Activated naive CD8-positive, alpha-beta T cell treated with anti-CD3 and anti-CD28 coated beads, Interleukin-2, amount 50 U/mL, for 24 hours (primary cell): ENCODE results near the gene OPN1MW2.
"Not testable (repeated sequence)": the region's sequence is repeated elsewhere in the genome, so short reads cannot be mapped to it uniquely, and the experiment has no call there.

Experiments used
- ATAC-seq: fragments of 150-1000 bp; cut with Tn5 transposase; one replicate; pipeline ENCODE4 v1.10.0; 2021
- DNase-seq: peaks from one replicate; pipeline ENCODE4 v3.0.0; 2021
- H3K27ac Mint-ChIP-seq: one replicate; pipeline ENCODE4 v1.8.0; 2021; ENCODE audit warnings: mild to moderate bottlenecking, mixed read lengths
- H3K27me3 Mint-ChIP-seq: one replicate; pipeline ENCODE4 v1.8.0; 2021; ENCODE audit warnings: mixed read lengths
- H3K36me3 Mint-ChIP-seq: one replicate; pipeline ENCODE4 v1.8.0; 2021; ENCODE audit warnings: low read depth, mixed read lengths
- H3K4me1 Mint-ChIP-seq: one replicate; pipeline ENCODE4 v1.8.0; 2021; ENCODE audit warnings: mixed read lengths
- H3K4me3 Mint-ChIP-seq: one replicate; pipeline ENCODE4 v1.8.0; 2021; ENCODE audit warnings: mild to moderate bottlenecking, moderate library complexity, mixed read lengths
- H3K9me3 Mint-ChIP-seq: one replicate; pipeline ENCODE4 v1.8.0; 2021; ENCODE audit warnings: mixed read lengths

Gene OPN1MW2

GRCh38 chrX:154238939-154239559 lies 19.5 kb downstream of the OPN1MW2 start:
- H3K4me1 Mint-ChIP-seq, H3K9me3 Mint-ChIP-seq, DNase-seq, H3K4me3 Mint-ChIP-seq, H3K36me3 Mint-ChIP-seq, ATAC-seq, H3K27me3 Mint-ChIP-seq, H3K27ac Mint-ChIP-seq: not testable (repeated sequence)

DNA sequence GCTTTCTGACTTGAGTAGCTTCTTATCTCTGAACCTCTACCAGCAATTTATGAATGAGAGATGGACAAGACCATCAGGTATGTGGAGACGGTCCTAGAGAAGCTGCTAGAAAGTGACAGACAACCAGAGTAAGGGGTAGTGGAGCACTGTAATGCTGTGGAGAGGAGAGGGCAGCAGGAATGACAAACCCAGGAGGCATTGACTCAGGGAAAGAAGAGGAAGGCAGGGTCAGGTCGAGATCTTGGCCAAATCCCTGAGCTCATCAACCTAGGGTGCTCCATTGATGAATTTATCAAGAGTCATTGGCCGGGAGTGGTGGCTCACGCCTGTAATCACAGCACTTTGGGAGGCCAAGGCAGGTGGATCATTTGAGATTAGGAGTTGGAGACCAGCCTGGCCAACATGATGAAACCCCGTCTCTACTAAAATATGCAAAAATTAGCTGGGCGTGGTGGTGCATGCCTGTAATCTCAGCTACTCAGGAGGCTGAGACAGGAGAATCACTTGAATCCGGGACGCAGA lies 20.5 kb downstream of the OPN1MW2 start:
- H3K27ac Mint-ChIP-seq, H3K9me3 Mint-ChIP-seq, DNase-seq, H3K27me3 Mint-ChIP-seq, H3K36me3 Mint-ChIP-seq, ATAC-seq, H3K4me3 Mint-ChIP-seq, H3K4me1 Mint-ChIP-seq: not testable (repeated sequence)

DNA sequence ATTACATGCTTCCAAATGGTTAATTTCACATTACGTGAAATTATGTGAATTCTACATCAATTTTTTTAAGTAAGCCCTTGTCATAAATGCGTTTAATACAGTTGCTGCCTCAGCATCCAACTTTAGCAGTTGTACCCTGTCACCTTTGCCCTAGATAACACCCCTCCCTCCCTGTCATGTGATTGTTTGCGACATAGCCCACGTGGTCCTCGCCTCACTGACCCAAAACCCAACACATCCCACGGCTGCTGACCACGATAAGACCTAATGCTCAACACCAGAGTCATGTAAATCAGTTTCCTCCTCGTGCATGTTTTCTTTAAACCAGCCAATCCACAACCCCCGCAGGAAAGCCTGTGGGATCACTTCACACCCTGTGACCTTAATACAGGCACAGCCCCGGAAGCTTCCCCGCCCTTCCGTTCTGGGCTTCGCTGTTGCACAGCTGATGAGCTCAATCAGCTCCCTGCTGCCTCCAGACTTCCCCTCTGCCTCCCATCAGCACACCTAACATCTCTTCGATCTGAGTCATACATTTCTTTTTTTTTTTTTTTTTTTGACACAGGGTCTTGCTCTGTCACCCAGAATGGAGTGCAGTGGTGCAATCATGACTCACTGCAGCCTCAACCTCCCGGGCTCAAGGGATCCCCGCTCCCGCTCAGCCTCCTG lies 28.0 kb downstream of the OPN1MW2 start:
- not testable (repeated sequence) for H3K4me3 Mint-ChIP-seq, DNase-seq, H3K4me1 Mint-ChIP-seq, H3K27me3 Mint-ChIP-seq, H3K36me3 Mint-ChIP-seq, H3K27ac Mint-ChIP-seq, H3K9me3 Mint-ChIP-seq
- ATAC-seq = peak; percentile 98

DNA sequence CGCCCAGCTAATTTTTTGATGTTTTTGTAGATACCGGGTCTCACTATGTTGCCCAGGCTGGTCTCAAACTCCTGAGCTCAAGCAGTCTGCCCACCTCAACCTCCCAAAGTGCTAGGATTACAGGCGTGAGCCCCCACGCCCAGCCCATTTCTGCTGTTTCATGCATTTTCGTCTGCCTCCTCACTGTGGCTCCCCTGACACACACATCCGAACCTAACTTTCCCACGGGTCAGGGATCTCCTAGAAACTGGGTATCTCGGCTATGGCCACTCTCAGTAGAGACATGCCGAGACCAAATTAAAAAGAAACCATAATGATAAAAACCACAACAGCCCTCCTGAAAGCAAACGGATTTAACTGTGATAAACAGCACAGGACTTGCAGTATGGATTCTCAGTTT lies 28.5 kb downstream of the OPN1MW2 start:
- not testable (repeated sequence) for H3K4me1 Mint-ChIP-seq, DNase-seq, H3K9me3 Mint-ChIP-seq, H3K36me3 Mint-ChIP-seq, H3K4me3 Mint-ChIP-seq, ATAC-seq, H3K27ac Mint-ChIP-seq, H3K27me3 Mint-ChIP-seq

DNA sequence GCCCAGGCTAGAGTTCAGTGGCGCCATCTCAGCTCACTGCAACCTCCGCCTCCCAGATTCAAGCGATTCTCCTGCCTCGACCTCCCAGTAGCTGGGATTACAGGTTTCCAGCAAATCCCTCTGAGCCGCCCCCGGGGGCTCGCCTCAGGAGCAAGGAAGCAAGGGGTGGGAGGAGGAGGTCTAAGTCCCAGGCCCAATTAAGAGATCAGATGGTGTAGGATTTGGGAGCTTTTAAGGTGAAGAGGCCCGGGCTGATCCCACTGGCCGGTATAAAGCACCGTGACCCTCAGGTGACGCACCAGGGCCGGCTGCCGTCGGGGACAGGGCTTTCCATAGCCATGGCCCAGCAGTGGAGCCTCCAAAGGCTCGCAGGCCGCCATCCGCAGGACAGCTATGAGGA lies 37.7 kb downstream of the OPN1MW2 start, which contains the start of gene OPN1MW3:
OPN1MW3 (plus strand) TSS at position 301 of the 400 bp plus-strand sequence; CDS start at position 339, 38 bp downstream.
- H3K36me3 Mint-ChIP-seq, H3K27ac Mint-ChIP-seq, ATAC-seq, DNase-seq, H3K4me3 Mint-ChIP-seq, H3K27me3 Mint-ChIP-seq, H3K9me3 Mint-ChIP-seq, H3K4me1 Mint-ChIP-seq: not testable (repeated sequence)

GRCh38 chrX:154258711-154259110 lies 39.2 kb downstream of the OPN1MW2 start:
- ATAC-seq, H3K4me3 Mint-ChIP-seq, H3K4me1 Mint-ChIP-seq, H3K9me3 Mint-ChIP-seq, DNase-seq, H3K27me3 Mint-ChIP-seq, H3K36me3 Mint-ChIP-seq, H3K27ac Mint-ChIP-seq: not testable (repeated sequence)

DNA sequence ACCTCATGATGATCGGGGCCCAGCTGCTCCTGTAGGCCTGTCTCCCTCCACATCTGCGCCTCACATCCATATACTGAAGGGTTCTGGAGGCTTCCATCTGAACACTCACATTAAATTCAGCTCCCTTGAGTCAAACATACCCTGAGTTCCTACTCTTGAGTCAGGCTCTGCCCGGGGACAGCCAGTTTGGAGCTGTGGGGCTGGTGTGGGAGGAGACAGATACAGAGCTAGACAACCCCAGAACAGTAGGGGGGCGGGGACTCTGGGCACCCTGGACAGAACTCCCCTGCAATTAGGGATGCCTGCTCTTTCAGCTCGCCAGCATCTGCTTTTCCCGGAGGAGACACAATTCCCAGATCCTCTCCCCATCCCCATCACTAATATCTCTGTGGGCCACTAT lies 43.5 kb downstream of the OPN1MW2 start:
- H3K27ac Mint-ChIP-seq, H3K36me3 Mint-ChIP-seq, H3K4me3 Mint-ChIP-seq, H3K4me1 Mint-ChIP-seq, DNase-seq, ATAC-seq, H3K9me3 Mint-ChIP-seq, H3K27me3 Mint-ChIP-seq: not testable (repeated sequence)

- H3K4me1 Mint-ChIP-seq, H3K4me3 Mint-ChIP-seq, H3K27me3 Mint-ChIP-seq, ATAC-seq, H3K36me3 Mint-ChIP-seq, H3K9me3 Mint-ChIP-seq, H3K27ac Mint-ChIP-seq, DNase-seq: not testable (repeated sequence)
Observed at GRCh38 chrX:154269245-154269644, 49.7 kb downstream of the OPN1MW2 start.
